GM12878 (cell line): ENCODE results near the gene CHSY3. TPM values are rescaled to one million over a fixed set of nuclear protein-coding genes. Genes with fewer than 3 reads are reported as not detected.

Source experiments
- CEBPB ChIP-seq, 2 experiments: fragments of 150-350 bp in 1 of 2; IDR thresholded peaks; 2 replicates each; pipeline ENCODE4 v1.6.1; 2012 to 2014; ENCODE audit warnings: low read depth in 2 of 2, low read length in 2 of 2, borderline replicate concordance in 1 of 2, inconsistent platforms in 1 of 2
- EED ChIP-seq: sonication (generic); IDR thresholded peaks from 2 replicates; pipeline ENCODE4 v1.6.1; 2016; ENCODE audit warnings: antibody characterized with exemption, low read depth
- ELK1 ChIP-seq: IDR thresholded peaks from 2 replicates; pipeline ENCODE4 v1.6.1; 2012; ENCODE audit warnings: low read depth, low read length, improper control_type of control experiment
- FOXK2 ChIP-seq: fragments of 450-650 bp; IDR thresholded peaks from 2 replicates; pipeline ENCODE4 v1.6.1; 2017; ENCODE audit warnings: mild to moderate bottlenecking, moderate library complexity
- MLLT1 ChIP-seq: fragments of 450-650 bp; IDR thresholded peaks from 2 replicates; pipeline ENCODE4 v1.6.1; 2016; ENCODE audit warnings: mild to moderate bottlenecking
- PML ChIP-seq: IDR thresholded peaks from 2 replicates; pipeline ENCODE4 v1.6.1; 2012; ENCODE audit warnings: low read length, inconsistent platforms
- SIN3A ChIP-seq: IDR thresholded peaks from 2 replicates; pipeline ENCODE4 v1.6.1; 2012; ENCODE audit warnings: low read depth, low read length, improper control_type of control experiment
- TAF1 ChIP-seq: IDR thresholded peaks from 2 replicates; pipeline ENCODE4 v1.6.1; 2011; ENCODE audit warnings: mild to moderate bottlenecking, low read depth, low read length, borderline replicate concordance
- polyA plus RNA-seq, 11 experiments: library from polyadenylated mRNA; depleted of rRNA in 4 of 11; unstranded in 6 of 11; stranded (reverse) in 5 of 11; fragments of >200 nt; fragmentation: Nextera tagmentation in 4 of 11; fragmentation: Illumina TruSeq in 1 of 11; extraction: Ambion mirVana in 4 of 11; extraction: Trizol in 1 of 11; gene quantifications; 1 replicate in 1 of 11; 2 replicates in 10 of 11; pipeline versions ENCODE4 v1.2.1 to v1.2.3, GENCODE V29; 2011 to 2016; ENCODE audit warnings: inconsistent platforms in 2 of 11, missing spikeins in 2 of 11, low read depth in 1 of 11
- total RNA-seq, 4 experiments: library from RNA; depleted of rRNA in 3 of 4; stranded (reverse); fragments of >200 nt in 3 of 4; fragmentation: Illumina TruSeq in 1 of 4; extraction: Trizol in 1 of 4; gene quantifications; 2 replicates each; pipeline versions ENCODE4 v1.2.1 to v1.2.3, GENCODE V29; 2013 to 2021
- TF ChIP-seq, protein P1 (sequence below): fragments of 450-650 bp; formaldehyde crosslinking; IDR thresholded peaks from 2 replicates; pipeline ENCODE4 v1.4.0; 2020; ENCODE audit warnings: mild to moderate bottlenecking, moderate library complexity

CHSY3 gene
- total and polyA plus RNA-seq, 10 of the 15 experiments (the other 5 are each of a cell fraction or from before 2014, with no cell fraction given) = not detected

DNA sequence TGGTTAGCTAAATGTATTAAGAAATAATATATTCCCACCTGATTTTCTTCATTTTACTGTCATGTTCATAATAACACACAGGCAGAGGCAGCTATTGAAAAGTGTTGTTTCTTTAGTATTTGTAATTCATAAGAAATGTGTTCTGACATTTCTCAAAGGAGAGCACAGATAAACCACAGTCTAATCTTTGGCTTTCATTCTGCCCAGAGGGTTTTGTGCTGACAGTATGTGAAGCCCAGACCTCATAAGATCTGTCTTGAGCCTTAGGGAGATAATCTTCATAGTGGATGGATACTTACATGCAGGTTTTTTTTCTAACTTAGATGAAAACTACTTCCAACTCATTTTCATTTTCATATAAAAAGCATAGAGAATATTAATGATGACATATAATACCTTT is 206.1 kb downstream of the CHSY3 start (continued):
- TF ChIP-seq MLLT1 (no peak), SIN3A (no peak), ELK1 (no peak), EED (no peak), PML (no peak), TAF1 (no peak), FOXK2 (no peak), CEBPB (IDR thresholded peaks at IDR 0.05; ENCODE audit: borderline replicate concordance in 1 of 2, low read depth in 2 of 2, low read length in 2 of 2) (no peak)
- TF ChIP-seq, protein P1, sequence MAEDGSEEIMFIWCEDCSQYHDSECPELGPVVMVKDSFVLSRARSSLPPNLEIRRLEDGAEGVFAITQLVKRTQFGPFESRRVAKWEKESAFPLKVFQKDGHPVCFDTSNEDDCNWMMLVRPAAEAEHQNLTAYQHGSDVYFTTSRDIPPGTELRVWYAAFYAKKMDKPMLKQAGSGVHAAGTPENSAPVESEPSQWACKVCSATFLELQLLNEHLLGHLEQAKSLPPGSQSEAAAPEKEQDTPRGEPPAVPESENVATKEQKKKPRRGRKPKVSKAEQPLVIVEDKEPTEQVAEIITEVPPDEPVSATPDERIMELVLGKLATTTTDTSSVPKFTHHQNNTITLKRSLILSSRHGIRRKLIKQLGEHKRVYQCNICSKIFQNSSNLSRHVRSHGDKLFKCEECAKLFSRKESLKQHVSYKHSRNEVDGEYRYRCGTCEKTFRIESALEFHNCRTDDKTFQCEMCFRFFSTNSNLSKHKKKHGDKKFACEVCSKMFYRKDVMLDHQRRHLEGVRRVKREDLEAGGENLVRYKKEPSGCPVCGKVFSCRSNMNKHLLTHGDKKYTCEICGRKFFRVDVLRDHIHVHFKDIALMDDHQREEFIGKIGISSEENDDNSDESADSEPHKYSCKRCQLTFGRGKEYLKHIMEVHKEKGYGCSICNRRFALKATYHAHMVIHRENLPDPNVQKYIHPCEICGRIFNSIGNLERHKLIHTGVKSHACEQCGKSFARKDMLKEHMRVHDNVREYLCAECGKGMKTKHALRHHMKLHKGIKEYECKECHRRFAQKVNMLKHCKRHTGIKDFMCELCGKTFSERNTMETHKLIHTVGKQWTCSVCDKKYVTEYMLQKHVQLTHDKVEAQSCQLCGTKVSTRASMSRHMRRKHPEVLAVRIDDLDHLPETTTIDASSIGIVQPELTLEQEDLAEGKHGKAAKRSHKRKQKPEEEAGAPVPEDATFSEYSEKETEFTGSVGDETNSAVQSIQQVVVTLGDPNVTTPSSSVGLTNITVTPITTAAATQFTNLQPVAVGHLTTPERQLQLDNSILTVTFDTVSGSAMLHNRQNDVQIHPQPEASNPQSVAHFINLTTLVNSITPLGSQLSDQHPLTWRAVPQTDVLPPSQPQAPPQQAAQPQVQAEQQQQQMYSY (CRISPR knock-in tag) = no peak
- TF ChIP-seq, all 136 proteins: peak for 0
